ENCODE measurements around the gene ATP2A2. TPM values are rescaled to one million over a fixed set of nuclear protein-coding genes. Genes with fewer than 3 reads are reported as not detected.

ATP2A2 gene
- total and polyA plus RNA-seq, 4 donors, result 20.9 to 198 (median 67.6) TPM

DNA sequence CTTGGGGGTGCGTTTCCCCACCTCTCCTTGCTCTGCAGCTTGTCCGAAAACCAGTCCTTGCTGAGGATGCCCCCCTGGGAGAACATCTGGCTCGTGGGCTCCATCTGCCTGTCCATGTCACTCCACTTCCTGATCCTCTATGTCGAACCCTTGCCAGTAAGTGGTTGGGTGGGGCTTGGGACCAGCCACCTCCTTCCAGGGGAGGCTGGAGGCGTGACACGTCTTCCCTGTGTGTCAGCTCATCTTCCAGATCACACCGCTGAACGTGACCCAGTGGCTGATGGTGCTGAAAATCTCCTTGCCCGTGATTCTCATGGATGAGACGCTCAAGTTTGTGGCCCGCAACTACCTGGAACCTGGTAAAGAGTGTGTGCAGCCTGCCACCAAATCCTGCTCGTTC is 64.9 kb downstream of the ATP2A2 start:
- Histone ChIP-seq H3K27me3 (ENCODE audit: control insufficient read depth in 4 of 4, insufficient read depth in 4 of 4, low read length in 3 of 4) (no peaks in the 10 kb centered on the region), H3K9ac (ENCODE audit: low read depth in 1 of 2, low read length in 2 of 2) (no peak overlapping the region), H3K36me3 (ENCODE audit: control insufficient read depth in 4 of 4, insufficient read depth in 3 of 4, low read depth in 1 of 4, low read length in 3 of 4) (peaks cover 31 to 98% (median 86%) of the 10 kb centered on the region in 4 donors), H3K27ac (ENCODE audit: low read depth in 1 of 2, low read length in 2 of 2) (no peak overlapping the region), H3K4me3 (ENCODE audit: low read depth in 1 of 3, low read length in 3 of 3) (no peak overlapping the region), H3K9me3 (ENCODE audit: control insufficient read depth in 4 of 4, low read length in 3 of 4) (no peaks in the 10 kb centered on the region), H3K4me1 (ENCODE audit: control insufficient read depth in 4 of 4, insufficient read depth in 4 of 4, low read length in 3 of 4) (no peaks in the 10 kb centered on the region)
- 93% methylated on average over 12 of the region's 12 CpGs for WGBS
- TF ChIP-seq YY1 (IDR thresholded peaks at IDR 0.05) (no peak), FOXA1 (IDR thresholded peaks at IDR 0.05) (no peak), SP1 (IDR thresholded peaks at IDR 0.05) (no peak), RXRA (IDR thresholded peaks at IDR 0.05) (no peak), TAF1 (conservative IDR thresholded peaks at IDR 0.05) (no peak)
- DNase-seq (ENCODE audit: low spot score), result no peak

GRCh38 chr12:110347767-110348166 is 66.7 kb downstream of the ATP2A2 start:
- Histone ChIP-seq H3K9ac (ENCODE audit: low read depth in 1 of 2, low read length in 2 of 2) (no peak overlapping the region), H3K27me3 (ENCODE audit: control insufficient read depth in 4 of 4, insufficient read depth in 4 of 4, low read length in 3 of 4) (no peaks in the 10 kb centered on the region), H3K36me3 (ENCODE audit: control insufficient read depth in 4 of 4, insufficient read depth in 3 of 4, low read depth in 1 of 4, low read length in 3 of 4) (peaks cover 21 to 83% (median 70%) of the 10 kb centered on the region in 4 donors), H3K4me1 (ENCODE audit: control insufficient read depth in 4 of 4, insufficient read depth in 4 of 4, low read length in 3 of 4) (no peaks in the 10 kb centered on the region), H3K4me3 (ENCODE audit: low read depth in 1 of 3, low read length in 3 of 3) (no peak overlapping the region), H3K9me3 (ENCODE audit: control insufficient read depth in 4 of 4, low read length in 3 of 4) (no peaks in the 10 kb centered on the region), H3K27ac (ENCODE audit: low read depth in 1 of 2, low read length in 2 of 2) (no peak overlapping the region)
- no peak for TF ChIP-seq REST (IDR thresholded peaks at IDR 0.05)
- no peak for TF ChIP-seq YY1 (IDR thresholded peaks at IDR 0.05)
- TF ChIP-seq MAX (IDR thresholded peaks at IDR 0.05), result no peak
- no peak for TF ChIP-seq RXRA (IDR thresholded peaks at IDR 0.05)
- no peak for TF ChIP-seq SP1 (IDR thresholded peaks at IDR 0.05)
- TF ChIP-seq JUND (IDR thresholded peaks at IDR 0.05), result no peak
- no peak for TF ChIP-seq RAD21 (IDR thresholded peaks at IDR 0.05)
- TF ChIP-seq ATF3 (IDR thresholded peaks at IDR 0.05), result no peak
- TF ChIP-seq CTCF (IDR thresholded peaks at IDR 0.05; ENCODE audit: low read depth, low read length, missing input control), result no peak
- TF ChIP-seq GABPA (IDR thresholded peaks at IDR 0.05 in 1 of 2, conservative IDR thresholded peaks at IDR 0.05 in 1 of 2), result no peak
- no peak for TF ChIP-seq HNF4G (IDR thresholded peaks at IDR 0.05)
- no peak for TF ChIP-seq EGR1 (IDR thresholded peaks at IDR 0.05; ENCODE audit: low read depth in 2 of 2)
- no peak for TF ChIP-seq NR2F2 (IDR thresholded peaks at IDR 0.05)
- TF ChIP-seq FOXA2 (IDR thresholded peaks at IDR 0.05), result no peak
- TF ChIP-seq FOXA1 (IDR thresholded peaks at IDR 0.05), result no peak
- no peak for TF ChIP-seq TAF1 (conservative IDR thresholded peaks at IDR 0.05)
- 95% methylated on average over 8 of the region's 8 CpGs for WGBS
- no peak for DNase-seq (ENCODE audit: low spot score)

All from liver (tissue), 9 donors.